Epithelial cell of esophagus (primary cell): ENCODE measurements around the gene LMCD1.

ENCODE experiments used
- DNase-seq: peaks from one replicate; pipeline ENCODE4 v3.0.0; 2010; ENCODE audit warnings: low read depth
- H3K4me3 ChIP-seq: 2 replicates; pipeline ENCODE4 v1.5.1; 2011; ENCODE audit warnings: mild to moderate bottlenecking, low read length, control low read depth
- CTCF ChIP-seq: IDR thresholded peaks from 2 replicates; pipeline ENCODE4 v1.5.1; 2011; ENCODE audit warnings: low read depth, mild to moderate bottlenecking, low read length, control low read depth, inconsistent platforms; ENCODE audit not compliant: insufficient read depth; ENCODE audit errors: missing control alignments

Gene LMCD1

GRCh38 chr3:8567784-8568575 is 66.4 kb downstream of the LMCD1 start:
- no peak for DNase-seq
- no peak for TF ChIP-seq CTCF
- H3K4me3 ChIP-seq: no peak overlapping the region

- H3K4me3 ChIP-seq: no peak overlapping the region
- DNase-seq: peak; percentile 20
- TF ChIP-seq CTCF: no peak
Observed at GRCh38 chr3:8571256-8571655, 69.6 kb downstream of the LMCD1 start.

GRCh38 chr3:8573342-8573926 is 71.8 kb downstream of the LMCD1 start:
- no peak overlapping the region for H3K4me3 ChIP-seq

GRCh38 chr3:8574040-8574669 is 72.5 kb downstream of the LMCD1 start:
- no peak overlapping the region for H3K4me3 ChIP-seq
- TF ChIP-seq CTCF: no peak
- DNase-seq: no peak

More at GRCh38 chr3:8573342-8573926, 71.8 kb downstream of the LMCD1 start:
- DNase-seq: no peak
- TF ChIP-seq CTCF: no peak

- no peak for TF ChIP-seq CTCF
- DNase-seq: no peak
- H3K4me3 ChIP-seq: no peak overlapping the region
Observed at GRCh38 chr3:8574670-8575322, 73.2 kb downstream of the LMCD1 start.

GRCh38 chr3:8575364-8576104 is 73.9 kb downstream of the LMCD1 start:
- no peak for TF ChIP-seq CTCF
- peak; percentile 16 for DNase-seq
- H3K4me3 ChIP-seq: no peak overlapping the region
